Endothelial cell of umbilical vein (primary cell): ENCODE results near the gene TEX9. TPM values are rescaled to one million over a fixed set of nuclear protein-coding genes. Genes with fewer than 3 reads are reported as not detected.

Experiments
- BruUV-seq: library from RNA; stranded (reverse); fragments of 400-500 nt; replicated peaks from 2 replicates; lab custom pipeline; 2021; lab: Mats Ljungman, UMichigan
- CTCF ChIA-PET: fragments of 300-600, 350-600 bp; sonication (Branson Sonifier 250); formaldehyde crosslinking; loops from one replicate; lab custom pipeline; 2021; ENCODE audit warnings: antibody characterized with exemption, inconsistent platforms; lab: Charles Lee
- POLR2A ChIA-PET: fragments of 300-600, 350-600 bp; sonication (Branson Sonifier 250); formaldehyde crosslinking; loops from one replicate; lab custom pipeline; 2021; ENCODE audit warnings: antibody characterized with exemption, inconsistent platforms; lab: Charles Lee
- DNase-seq: peaks from one replicate; pipeline ENCODE4 v3.0.0-alpha.2; 2011; ENCODE audit warnings: low read depth, low spot score
- FAIRE-seq: peaks from 2 replicates; lab custom pipeline; 2011; peaks lifted over from hg19 to GRCh38; lab: Jason Lieb, UNC
- H2AFZ ChIP-seq: 2 replicates; pipeline ENCODE4 v1.6.0; 2012; ENCODE audit warnings: low read depth, low read length, control low read depth, inconsistent platforms
- H3K27ac ChIP-seq: 2 replicates; pipeline ENCODE4 v1.5.1; 2011; ENCODE audit warnings: low read depth, mild to moderate bottlenecking, control low read depth, low read length, moderate library complexity; ENCODE audit not compliant: insufficient read depth
- H3K27me3 ChIP-seq, 2 experiments: 2 replicates each; pipeline versions ENCODE4 v1.6.0 to v1.6.1; 2011; ENCODE audit warnings: low read length in 2 of 2, mixed read lengths in 1 of 2; ENCODE audit not compliant: control insufficient read depth in 2 of 2, insufficient read depth in 2 of 2
- H3K36me3 ChIP-seq, 2 experiments: 2 replicates in 1 of 2; 3 replicates in 1 of 2; pipeline ENCODE4 v1.5.1; 2011; ENCODE audit warnings: low read length in 2 of 2, mild to moderate bottlenecking in 1 of 2, moderate library complexity in 1 of 2; ENCODE audit not compliant: control insufficient read depth in 2 of 2, insufficient read depth in 2 of 2; ENCODE audit errors: extremely low read depth in 1 of 2
- H3K4me1 ChIP-seq: 3 replicates; pipeline ENCODE4 v1.5.1; 2011; ENCODE audit warnings: mild to moderate bottlenecking, low read length; ENCODE audit not compliant: control insufficient read depth, insufficient read depth; ENCODE audit errors: extremely low read depth
- H3K4me2 ChIP-seq: 2 replicates; pipeline ENCODE4 v1.6.1; 2011; ENCODE audit warnings: low read length, control low read depth, mixed read lengths; ENCODE audit not compliant: insufficient read depth
- H3K4me3 ChIP-seq, 3 experiments: fragments of 200-600 bp in 1 of 3; sonication (generic), shearing (Covaris generic) in 1 of 3; replicated peaks in 1 of 3; 2 replicates each; pipeline ENCODE4 v1.5.1; 2011 to 2016; ENCODE audit warnings: control low read depth in 3 of 3, low read length in 3 of 3, mild to moderate bottlenecking in 2 of 3, inconsistent platforms in 1 of 3, low read depth in 1 of 3, moderate library complexity in 1 of 3; ENCODE audit not compliant: insufficient read depth in 1 of 3
- H3K79me2 ChIP-seq: 2 replicates; pipeline ENCODE4 v1.6.0; 2012; ENCODE audit warnings: low read length, inconsistent platforms; ENCODE audit not compliant: control insufficient read depth, insufficient read depth
- H3K9ac ChIP-seq: replicated peaks from 2 replicates; pipeline ENCODE3; 2011; ENCODE audit warnings: low read length, control low read depth; ENCODE audit not compliant: insufficient read depth; ENCODE audit errors: extremely low read depth
- H3K9me1 ChIP-seq: replicated peaks from 3 replicates; pipeline ENCODE4 v1.6.0; 2011; ENCODE audit warnings: mild to moderate bottlenecking, low read length; ENCODE audit not compliant: control insufficient read depth, insufficient read depth; ENCODE audit errors: extremely low read depth
- H3K9me3 ChIP-seq: replicated peaks from 2 replicates; pipeline ENCODE4 v1.5.1; 2012; ENCODE audit warnings: low read length, inconsistent platforms; ENCODE audit not compliant: control insufficient read depth, insufficient read depth
- H4K20me1 ChIP-seq: replicated peaks from 2 replicates; pipeline ENCODE3; 2011; ENCODE audit warnings: mild to moderate bottlenecking, low read length; ENCODE audit not compliant: control insufficient read depth, insufficient read depth; ENCODE audit errors: extremely low read depth
- CTCF ChIP-seq, 2 donors: IDR thresholded peaks; 1 replicate in 1 of 2; 2 replicates in 1 of 2; pipeline ENCODE4 v1.5.1; 2011; ENCODE audit warnings: low read length in 2 of 2, mild to moderate bottlenecking in 2 of 2, moderate library complexity in 2 of 2, control low read depth in 1 of 2, inconsistent platforms in 1 of 2, low read depth in 1 of 2; ENCODE audit not compliant: insufficient read depth in 1 of 2; ENCODE audit errors: extremely low read depth in 1 of 2
- EZH2 ChIP-seq: IDR thresholded peaks from 2 replicates; pipeline ENCODE4 v1.6.1; 2012; ENCODE audit warnings: borderline replicate concordance, low read depth, mild to moderate bottlenecking, moderate library complexity, low read length, inconsistent platforms; ENCODE audit not compliant: severe bottlenecking
- FOS ChIP-seq: IDR thresholded peaks from 2 replicates; pipeline ENCODE4 v1.6.1; 2011; ENCODE audit warnings: mild to moderate bottlenecking, low read length, moderate library complexity, borderline replicate concordance; ENCODE audit not compliant: insufficient read depth
- GATA2 ChIP-seq: IDR thresholded peaks from 2 replicates; pipeline ENCODE4 v1.7.0; 2011; ENCODE audit warnings: low read depth, mild to moderate bottlenecking, moderate library complexity, mixed read lengths, low read length; ENCODE audit not compliant: insufficient read length, insufficient read depth
- JUN ChIP-seq: IDR thresholded peaks from 2 replicates; pipeline ENCODE4 v1.6.1; 2011; ENCODE audit warnings: borderline replicate concordance, low read depth; ENCODE audit not compliant: insufficient read length, insufficient read depth
- MAX ChIP-seq: IDR thresholded peaks from 2 replicates; pipeline ENCODE4 v1.6.1; 2011; ENCODE audit not compliant: insufficient read depth, insufficient read length
- MYC ChIP-seq: IDR thresholded peaks from one replicate; pipeline ENCODE4 v1.6.1; 2011; ENCODE audit warnings: mild to moderate bottlenecking, low read depth, low read length
- POLR2A ChIP-seq: IDR thresholded peaks from 2 replicates; pipeline ENCODE4 v1.6.1; 2012; ENCODE audit warnings: low read depth, mild to moderate bottlenecking, control low read depth, low read length
- POLR2AphosphoS5 ChIP-seq: IDR thresholded peaks from 2 replicates; pipeline ENCODE4 v1.6.1; 2012; ENCODE audit warnings: low read depth, mild to moderate bottlenecking, control low read depth, low read length, moderate library complexity; ENCODE audit not compliant: insufficient read depth
- dilution Hi-C: fragments of 300-500 bp; cut with MboI; formaldehyde crosslinking; loops from one replicate; pipeline ENCODE4 v1.15.0; 2019; ENCODE audit warnings: low sequenced_read_pairs; ENCODE audit not compliant: extremely low pct_ligation_motif_present
- intact Hi-C: fragments of 100-400 bp; cut with micrococcal nuclease; formaldehyde crosslinking; loops from one replicate; pipeline ENCODE4 v1.10.0; 2022
- polyA plus RNA-seq, 4 experiments: library from polyadenylated mRNA; depleted of rRNA in 3 of 4; stranded (reverse) in 3 of 4; unstranded in 1 of 4; fragments of >200 nt; gene quantifications; 2 replicates each; pipeline versions ENCODE4 v1.2.1 to v1.2.3, GENCODE V29; 2011 to 2012; ENCODE audit warnings: missing spikeins in 1 of 4
- total RNA-seq: library from RNA; stranded (reverse); gene quantifications from 2 replicates; pipeline ENCODE4 v1.2.3, GENCODE V29; 2021

Gene TEX9
- total and polyA plus RNA-seq, 2 donors (not counting 3 experiments of a cell fraction or from before 2014, with no cell fraction given): 0.33 to 1.7 TPM

- H3K36me3 ChIP-seq: no peaks in the 10 kb centered on the region
- ChIA-PET CTCF (no interaction called here), POLR2A (no interaction called here)
- H3K4me3 ChIP-seq: no peak overlapping the region
- peaks cover 4 to 14% of the 10 kb centered on the region in 2 experiments for H3K27me3 ChIP-seq
- H3K4me2 ChIP-seq: no peak overlapping the region
- H3K79me2 ChIP-seq: no peaks in the 10 kb centered on the region
- H4K20me1 ChIP-seq: no peaks in the 10 kb centered on the region
- H3K4me1 ChIP-seq: no peaks in the 10 kb centered on the region
- H3K9me3 ChIP-seq: no peaks in the 10 kb centered on the region
- no TSS peak for BruUV-seq
- TF ChIP-seq GATA2: no peak
- TF ChIP-seq FOS: no peak
- TF ChIP-seq POLR2AphosphoS5: no peak
- TF ChIP-seq JUN: no peak
- TF ChIP-seq MAX: no peak
- no peak for TF ChIP-seq EZH2
- no peak for TF ChIP-seq POLR2A
- TF ChIP-seq MYC: no peak
- no peak for TF ChIP-seq CTCF (IDR thresholded peaks at IDR 0.05; ENCODE audit: extremely low read depth in 1 of 2, insufficient read depth in 1 of 2, low read depth in 1 of 2, low read length in 2 of 2)
- no peak overlapping the region for H3K9ac ChIP-seq
- H2AFZ ChIP-seq: no peak overlapping the region
- FAIRE-seq (no peak), DNase-seq (no peak)
- no peaks in the 10 kb centered on the region for H3K9me1 ChIP-seq
- dilution Hi-C loops (no loop called here), intact Hi-C loops (no loop called here)
- H3K27ac ChIP-seq: no peak overlapping the region
These were observed 20.9 kb upstream of the TEX9 start for GRCh38 chr15:56344336-56344735.
